ENCODE results near the gene DEDD. TPM values are rescaled to one million over a fixed set of nuclear protein-coding genes. Genes with fewer than 3 reads are reported as not detected.

DEDD gene
- total RNA-seq, 1 experiment from 2014 or later = 44.7 TPM

GRCh38 chr1:161176468-161177111 lies 44.1 kb upstream of the DEDD start:
- Histone ChIP-seq H3K9me3 (ENCODE audit: control insufficient read depth, low read depth, low read length) (no peaks in the 10 kb centered on the region), H3K4ac (ENCODE audit: low read depth, low read length) (no peak overlapping the region), H4K91ac (ENCODE audit: insufficient read length, low read depth, low read length) (no peak overlapping the region), H2AFZ (ENCODE audit: low read length) (no peak overlapping the region), H3K79me1 (ENCODE audit: insufficient read depth, low read depth, low read length, poor library complexity, severe bottlenecking) (no peaks in the 10 kb centered on the region), H4K8ac (replicated peaks; ENCODE audit: insufficient read length, low read depth, low read length) (no peak overlapping the region), H3T11ph (ENCODE audit: low read length) (no peak overlapping the region), H3K4me2 (ENCODE audit: insufficient read depth, insufficient read length, low read length) (peak overlapping the region; percentile 76), H3K23me2 (ENCODE audit: insufficient read length, low read depth, low read length, poor library complexity, severe bottlenecking) (peaks cover 6% of the 10 kb centered on the region), H4K5ac (ENCODE audit: insufficient read length, low read depth, low read length) (no peak overlapping the region), H3K4me1 (ENCODE audit: insufficient read depth, low read length) (no peaks in the 10 kb centered on the region; the same call in 1 of the 2 replicates), H2BK5ac (ENCODE audit: insufficient read length, low read length) (no peak overlapping the region), H3K79me2 (ENCODE audit: insufficient read depth, low read length) (no peaks in the 10 kb centered on the region), H2BK12ac (ENCODE audit: insufficient read length, low read depth, low read length) (no peak overlapping the region), H4K20me1 (ENCODE audit: control insufficient read depth, insufficient read depth, insufficient read length) (no peaks in the 10 kb centered on the region), H2BK20ac (ENCODE audit: low read depth, low read length, poor library complexity, severe bottlenecking) (no peak overlapping the region), H2BK15ac (ENCODE audit: low read depth, low read length) (no peak overlapping the region), H2BK120ac (ENCODE audit: low read depth, low read length, poor library complexity, severe bottlenecking) (no peak overlapping the region), H3K9ac (ENCODE audit: extremely low read depth, insufficient read length, low read length) (peak overlapping the region; percentile 20), H3K27ac (ENCODE audit: insufficient read length, low read depth, low read length) (no peak overlapping the region), H3K23ac (ENCODE audit: insufficient read length, low read depth, low read length) (no peak overlapping the region), H3K56ac (ENCODE audit: insufficient read length, low read depth, low read length) (no peak overlapping the region), H3K14ac (ENCODE audit: insufficient read depth, low read length) (no peak overlapping the region), H3K18ac (ENCODE audit: insufficient read length, low read depth, low read length) (no peak overlapping the region), H2AK5ac (ENCODE audit: insufficient read length, low read length) (no peak overlapping the region), H3K27me3 (ENCODE audit: insufficient read depth, low read length) (no peaks in the 10 kb centered on the region)
- Mint-ChIP-seq H3K36me3 (ENCODE audit: insufficient read depth in 1 of 3, low read depth in 3 of 3) (peaks cover 16 to 45% (median 42%) of the 10 kb centered on the region in 3 experiments; a peak in 6 of 7 replicates), H3K4me1 (peaks cover 19 to 21% of the 10 kb centered on the region in 2 experiments), H3K9me3 (no peaks in the 10 kb centered on the region), H3K4me3 (peak overlapping the region; percentile 93 to 100), H3K27me3 (ENCODE audit: low read depth) (peaks cover 3% of the 10 kb centered on the region), H3K27ac (peak overlapping the region; percentile 99 to 100 (median 100); a peak in 6 of 7 replicates)
- TF ChIP-seq CTCF (conservative IDR thresholded peaks at IDR 0.05) = no peak
- no peak for DNase-seq
- no CpG with 5 or more reads among the region's 17 CpGs for WGBS (ENCODE audit: extremely low coverage, insufficient read length, low lambda C conversion rate)
